GOT3 (cell line): Measurements from ENCODE around the gene ERI2.
"Not testable (repeated sequence)": the region's sequence is repeated elsewhere in the genome, so short reads cannot be mapped to it uniquely, and the experiment has no call there.

ENCODE experiments used
- DNase-seq: peaks from one replicate; lab custom pipeline; 2025; ENCODE audit warnings: mixed read lengths; lab: John Stamatoyannopoulos, UW

ERI2 gene

DNA sequence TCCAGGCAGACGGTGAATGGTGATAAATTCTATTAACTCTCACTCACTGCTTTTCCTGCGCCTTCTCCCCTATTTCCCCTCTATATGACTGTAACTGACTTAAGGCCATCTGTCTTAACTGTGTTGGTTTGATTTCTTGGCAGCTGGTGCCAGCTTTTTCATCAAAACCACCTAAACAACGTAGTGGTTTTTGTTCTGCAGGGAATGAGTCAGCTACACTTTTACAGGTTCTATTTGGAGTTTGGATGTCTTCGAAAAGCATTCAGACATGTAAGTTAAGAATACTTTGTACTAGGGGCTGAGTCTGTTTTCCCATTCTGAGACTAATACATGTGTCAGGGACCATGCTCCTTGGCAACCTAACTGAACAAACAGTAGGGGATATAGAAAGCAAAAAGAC, 8.5 kb upstream of the ERI2 start:
- DNase-seq, result no peak

DNA sequence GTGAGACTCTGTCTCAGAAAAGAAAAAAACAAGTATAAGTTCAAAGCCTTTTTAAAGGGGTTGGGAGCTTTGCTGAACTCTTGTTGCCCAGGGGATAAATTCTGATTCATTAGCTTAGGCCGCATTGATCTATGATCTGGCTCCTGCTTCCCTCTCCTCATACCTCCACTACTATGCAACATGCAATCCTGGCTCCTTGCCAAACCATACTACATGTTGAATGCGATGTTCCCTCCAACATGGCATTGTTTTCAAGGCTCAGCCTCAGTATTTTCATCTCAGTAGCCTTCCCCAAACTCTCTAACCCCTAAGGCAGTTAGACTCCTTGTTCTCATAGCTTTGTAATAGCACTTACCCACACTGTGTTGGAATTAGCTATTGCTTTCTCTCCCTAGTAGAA, 6.2 kb upstream of the ERI2 start:
- DNase-seq, result no peak

DNA sequence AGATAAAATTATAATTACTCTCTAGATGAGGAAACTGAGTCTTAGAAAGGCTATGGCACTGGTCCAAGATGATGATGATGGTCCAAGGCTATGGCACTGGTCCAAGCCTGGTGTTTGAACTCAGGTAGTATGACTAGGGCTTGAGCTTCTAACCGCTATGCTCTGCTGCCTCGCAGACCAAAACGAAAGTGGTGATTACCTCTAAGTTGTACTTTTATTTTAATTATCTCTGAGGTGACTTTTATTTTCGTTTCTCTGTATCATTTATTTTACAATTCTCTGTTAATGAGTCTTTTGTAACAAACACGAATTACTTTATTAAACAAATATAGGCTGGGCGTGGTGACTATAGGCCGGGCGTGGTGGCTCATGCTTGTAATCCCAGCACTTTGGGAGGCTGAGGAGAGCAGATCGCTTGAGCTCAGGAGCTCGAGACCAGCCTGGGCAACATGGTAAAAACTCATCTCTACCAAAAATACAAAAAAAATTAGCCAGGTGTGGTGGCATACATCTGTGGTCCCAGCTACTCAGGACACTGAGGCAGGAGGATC, 5.7 kb upstream of the ERI2 start:
- no peak for DNase-seq

DNA sequence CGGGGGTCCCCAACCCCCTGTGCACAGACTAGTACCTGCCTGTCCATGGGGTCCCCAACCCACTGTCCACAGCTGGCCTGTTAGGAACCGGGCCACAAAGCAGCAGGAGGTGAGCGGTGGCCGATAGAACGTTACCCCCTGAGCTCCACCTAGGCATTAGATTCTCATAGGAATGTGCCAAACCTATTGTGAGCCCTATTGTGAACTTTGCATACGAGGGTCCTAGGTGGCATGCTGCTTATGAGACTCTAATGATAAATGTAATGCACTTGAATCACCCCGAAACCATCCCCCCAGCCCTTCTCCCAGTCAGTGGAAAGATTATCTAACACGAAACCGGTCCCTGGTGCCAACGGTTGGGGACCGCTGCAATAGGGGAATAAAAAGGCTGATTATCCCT, 1.6 kb upstream of the ERI2 start:
- DNase-seq, result no peak

DNA sequence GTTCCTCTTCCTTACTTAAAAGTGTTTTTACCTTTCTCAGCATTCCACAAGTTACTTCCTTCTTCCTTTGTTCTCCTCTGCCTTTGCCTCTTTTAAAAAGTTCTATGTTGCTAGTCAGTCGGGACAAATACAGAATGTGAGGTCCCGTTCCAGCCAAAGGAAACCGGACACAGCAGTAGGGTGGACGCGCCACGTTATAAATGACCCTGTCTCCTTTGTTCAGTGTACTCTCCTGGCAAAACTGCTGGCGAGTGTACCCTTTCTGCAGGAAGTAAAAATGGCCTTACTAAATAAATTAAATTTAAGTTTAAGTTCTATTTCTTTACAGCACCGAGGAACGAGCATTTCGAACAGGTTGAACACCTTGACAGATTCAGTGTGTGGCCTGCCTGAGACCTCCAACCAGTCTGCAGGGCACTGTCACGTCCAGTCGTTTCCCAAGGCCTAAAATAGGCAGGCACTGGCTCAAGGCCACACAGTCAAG, 546 bp downstream of the ERI2 start:
- not testable (repeated sequence) for DNase-seq

DNA sequence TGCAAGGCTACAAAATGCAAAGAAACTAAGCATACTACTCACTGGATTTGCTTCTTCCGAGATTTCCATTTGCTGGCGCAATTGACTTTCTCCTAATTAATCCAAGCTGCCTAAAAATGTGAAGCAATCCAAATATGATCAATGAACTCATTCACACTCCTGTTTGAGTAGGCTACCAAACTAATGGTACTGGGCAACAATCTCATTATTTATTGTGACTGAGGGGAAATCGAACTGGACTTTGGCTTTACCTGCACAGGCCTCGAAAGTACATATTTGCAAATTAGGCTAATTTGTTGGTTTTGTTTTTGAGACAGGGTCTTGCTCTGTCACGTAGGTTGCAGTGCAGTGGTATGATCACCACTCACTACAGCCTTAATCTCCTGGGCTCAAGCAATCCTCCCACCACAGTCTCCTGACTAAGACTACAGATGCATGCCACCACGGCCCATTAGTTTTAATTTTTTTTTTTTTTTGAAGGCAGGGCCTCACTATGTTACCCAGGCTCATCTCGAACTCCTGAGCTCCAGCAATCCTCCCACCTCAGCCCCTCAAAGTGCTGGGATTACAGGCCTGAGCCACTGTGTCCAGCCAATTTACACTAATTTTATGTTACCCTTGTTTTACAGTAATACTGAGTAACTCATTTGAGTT, 2.6 kb downstream of the ERI2 start:
- DNase-seq, result no peak

DNA sequence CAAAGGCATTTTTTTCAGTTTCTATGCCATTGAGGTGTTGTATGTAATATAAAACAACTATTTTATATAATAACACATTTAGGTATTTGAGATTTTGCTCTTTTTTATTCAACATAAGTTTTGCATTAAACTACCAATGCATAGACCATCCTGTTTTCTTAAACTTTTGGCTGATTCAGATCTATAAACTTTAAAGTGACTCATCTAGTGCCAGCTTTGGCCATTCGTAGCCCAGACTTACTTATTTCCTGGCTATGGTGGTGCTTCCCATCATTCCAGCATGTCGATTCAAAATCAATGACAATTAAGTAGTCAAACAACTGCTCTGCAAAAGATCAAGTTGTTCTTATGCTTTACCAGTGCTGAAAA, 3.1 kb downstream of the ERI2 start:
- DNase-seq, result no peak

DNA sequence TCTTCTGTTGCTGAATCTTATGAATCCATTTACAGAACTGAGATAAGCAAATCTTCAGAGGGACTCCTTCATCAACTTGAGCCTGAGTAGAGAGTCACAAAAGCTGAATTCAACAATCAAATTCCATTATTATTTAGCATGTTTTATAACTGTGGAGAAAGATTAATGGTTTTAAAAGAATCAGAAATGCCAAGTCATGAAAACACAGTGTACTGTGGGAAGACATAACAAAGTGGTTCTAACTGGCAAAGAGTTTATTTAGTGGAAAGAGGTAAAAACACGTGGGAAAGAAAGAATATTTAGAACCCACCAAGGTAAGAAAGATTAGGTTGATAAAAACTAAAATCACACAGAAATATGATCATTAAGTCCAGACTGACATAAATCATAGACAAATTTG, 5.0 kb downstream of the ERI2 start:
- DNase-seq, result no peak

DNA sequence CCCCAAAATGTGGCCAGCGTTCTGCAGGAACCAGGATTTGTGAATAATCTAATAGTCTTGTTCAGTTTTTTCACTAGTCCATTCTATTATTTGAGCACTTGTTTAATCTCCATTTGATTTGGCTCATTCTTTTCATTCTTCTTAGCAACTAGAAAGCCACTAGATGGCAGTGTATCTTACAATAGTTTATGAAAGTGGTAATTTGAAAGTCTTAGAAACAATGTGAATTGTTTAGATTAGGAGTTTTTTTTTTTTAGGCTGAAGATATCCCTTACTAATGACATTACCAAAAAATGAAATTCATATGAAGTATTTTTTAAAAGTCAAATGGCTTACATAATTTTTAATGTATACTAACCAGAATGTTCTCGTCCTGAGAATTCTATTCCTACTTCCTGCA, 6.7 kb downstream of the ERI2 start:
- no peak for DNase-seq

DNA sequence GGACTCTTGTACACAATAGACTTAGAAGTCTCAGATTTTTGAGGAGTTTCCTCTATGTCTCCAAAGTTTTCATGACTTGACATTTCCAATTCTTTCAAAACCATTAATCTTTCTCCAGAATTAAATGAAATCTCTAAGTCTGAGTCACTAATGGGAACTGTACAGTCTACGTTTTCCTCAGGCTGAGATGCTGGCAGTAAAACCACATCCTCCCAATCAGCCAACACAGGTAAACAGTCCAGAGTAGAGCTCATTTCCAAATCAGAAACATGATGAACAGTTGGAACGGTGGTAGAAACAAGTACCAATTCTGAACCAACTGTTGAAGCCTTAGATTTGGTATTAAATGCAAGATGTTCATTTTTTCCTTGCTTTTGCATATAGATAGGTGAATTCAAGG, 7.9 kb downstream of the ERI2 start:
- DNase-seq, result no peak

DNA sequence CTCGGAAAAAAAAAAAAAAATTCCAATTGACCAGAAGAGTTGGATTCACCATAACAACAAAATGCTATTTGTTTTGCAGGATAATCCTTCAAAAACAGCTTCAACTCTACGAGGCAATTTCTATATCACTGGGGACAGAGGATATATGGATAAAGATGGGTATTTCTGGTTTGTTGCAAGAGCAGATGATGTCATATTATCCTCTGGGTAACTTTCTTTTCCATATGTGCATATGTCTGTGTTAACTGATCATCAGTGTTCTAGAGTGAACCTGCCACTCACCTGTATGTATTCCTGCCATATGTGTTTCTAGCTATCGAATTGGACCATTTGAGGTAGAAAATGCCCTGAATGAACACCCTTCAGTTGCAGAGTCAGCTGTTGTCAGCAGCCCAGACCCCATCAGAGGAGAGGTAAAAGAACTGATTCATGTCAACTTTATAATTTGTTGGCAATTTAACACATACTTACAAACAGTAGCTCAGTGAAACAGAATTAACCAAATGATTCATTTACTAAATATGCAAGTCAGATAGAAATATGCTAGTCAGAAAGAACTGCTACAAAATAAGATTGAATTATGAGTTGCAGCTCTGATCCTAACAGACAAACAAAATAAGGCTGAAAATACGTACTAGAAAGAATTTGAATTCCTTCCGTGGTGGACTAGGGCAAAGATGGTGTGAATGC, 14.2 kb downstream of the ERI2 start:
- DNase-seq, result no peak

DNA sequence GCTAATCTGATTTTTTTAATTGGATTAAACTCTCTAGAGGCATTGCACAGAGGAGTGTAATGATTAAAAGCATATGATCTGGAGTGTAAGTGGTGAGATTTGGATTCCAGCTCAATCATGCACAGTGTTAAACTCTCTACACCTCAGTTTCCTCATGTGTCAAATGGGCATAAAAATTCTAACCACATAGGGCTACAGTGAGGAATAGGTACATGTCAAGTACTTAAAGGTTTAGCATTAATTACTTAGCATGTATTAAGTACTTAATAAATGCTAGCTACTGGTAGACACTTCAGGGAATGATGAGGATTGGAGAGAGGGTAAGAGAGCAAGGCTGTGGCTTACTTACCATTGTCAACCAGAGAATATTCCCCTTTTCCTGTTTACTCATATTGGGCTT, 17.1 kb downstream of the ERI2 start:
- DNase-seq, result no peak

DNA sequence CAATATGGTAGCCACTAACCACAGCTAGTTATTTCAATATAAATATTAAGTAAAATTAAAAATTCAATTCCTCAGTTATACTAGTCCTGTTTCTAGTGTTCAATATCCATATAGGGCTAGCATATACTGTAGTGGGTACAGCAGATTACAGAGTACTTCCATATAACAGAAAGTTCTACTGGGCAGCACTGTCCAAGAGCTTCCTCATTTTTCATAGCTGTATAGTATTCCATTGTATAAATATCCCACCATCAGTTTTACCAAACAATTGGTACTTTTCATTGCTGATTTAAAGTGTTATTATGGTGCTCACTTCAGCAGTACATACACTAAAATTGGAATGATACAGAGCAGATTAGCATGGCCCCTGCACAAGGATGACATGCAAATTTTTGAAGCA, 22.1 kb downstream of the ERI2 start:
- no peak for DNase-seq

DNA sequence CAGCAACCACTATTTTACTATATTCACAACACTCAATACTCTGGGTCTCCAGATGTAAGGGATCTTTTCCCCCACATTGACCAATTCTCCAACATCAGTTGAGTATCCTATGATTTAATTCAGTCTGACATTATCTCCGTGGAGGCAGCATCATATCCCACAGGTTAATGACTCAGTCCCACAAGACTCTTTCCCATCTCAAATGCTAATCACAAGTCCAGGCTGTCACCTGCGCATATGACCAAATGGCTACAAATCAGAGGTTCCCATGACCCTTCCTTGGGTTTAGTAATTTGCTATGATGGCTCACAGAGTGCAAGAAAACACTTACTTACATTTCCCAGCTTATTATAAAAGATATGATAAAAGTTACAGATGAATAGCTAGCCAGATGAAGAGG, 23.8 kb downstream of the ERI2 start:
- no peak for DNase-seq

DNA sequence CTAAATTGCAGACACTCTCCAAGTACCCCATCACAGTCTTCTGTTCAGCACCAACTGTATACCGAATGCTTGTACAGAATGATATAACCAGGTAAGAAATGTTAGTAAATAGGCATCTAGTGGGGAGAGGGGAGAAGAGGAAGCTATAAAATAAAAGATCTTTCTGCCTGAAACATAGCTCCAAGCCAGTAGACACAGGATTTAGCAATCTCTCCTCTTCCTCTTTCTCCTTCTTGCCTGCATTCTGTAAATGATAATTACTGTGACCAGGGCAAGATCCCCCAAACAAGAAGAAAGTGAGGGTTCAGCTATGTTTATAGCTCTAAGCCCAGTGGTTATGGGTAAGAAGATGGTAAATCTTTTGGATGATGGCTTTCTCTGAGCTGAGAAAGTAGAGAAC, 24.6 kb downstream of the ERI2 start:
- DNase-seq, result no peak

DNA sequence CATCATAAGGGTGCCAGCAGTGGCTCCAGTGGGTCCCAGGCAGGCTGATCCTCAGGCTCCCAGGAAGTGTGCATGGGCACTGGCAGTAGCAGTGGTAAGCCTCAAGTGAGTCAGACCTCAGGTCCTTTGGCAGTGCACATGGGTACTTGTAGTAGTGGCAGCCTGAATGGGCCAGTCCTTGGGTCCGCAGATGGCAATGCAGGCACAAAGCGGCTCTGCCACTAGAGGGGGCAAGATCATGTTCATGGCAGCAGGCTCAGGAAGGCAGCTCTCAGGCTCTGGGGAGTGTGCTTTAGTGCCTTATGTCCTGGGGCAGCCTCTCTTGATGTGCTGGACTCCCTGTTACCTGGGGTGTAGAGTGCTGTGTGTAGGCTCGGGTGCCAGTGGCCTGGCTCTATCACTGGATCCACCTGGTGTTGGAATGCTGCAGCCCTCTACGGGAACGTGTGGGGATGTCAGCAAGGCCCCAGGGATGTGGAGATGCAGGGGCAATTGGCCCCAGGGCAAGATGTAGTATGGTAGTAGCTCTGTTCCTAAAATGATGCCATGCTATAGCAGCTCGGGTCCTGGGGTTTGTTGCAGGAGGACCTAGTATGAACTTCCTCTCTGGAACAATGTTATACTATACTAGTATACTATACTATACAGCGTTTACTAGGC, 31.4 kb downstream of the ERI2 start:
- peak; percentile 29 for DNase-seq

DNA sequence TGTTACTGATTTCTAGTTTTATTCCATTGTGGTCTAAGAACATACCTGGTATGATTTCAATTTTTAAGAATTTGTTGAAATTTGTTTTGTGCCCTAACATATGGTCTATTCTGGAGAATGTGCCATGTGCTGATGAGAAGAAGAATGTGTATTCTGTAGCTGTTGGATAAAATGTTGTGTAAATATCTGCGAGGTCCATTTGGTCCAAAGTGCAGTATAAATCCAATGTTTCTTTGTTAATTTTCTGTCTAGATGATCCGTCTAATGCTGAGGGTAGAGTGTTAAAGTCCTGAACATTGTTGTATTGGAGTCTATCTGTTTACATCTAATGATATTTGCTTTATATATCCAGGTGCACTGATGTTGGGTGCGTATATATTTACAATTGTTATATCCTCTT, 32.6 kb downstream of the ERI2 start:
- DNase-seq, result no peak

DNA sequence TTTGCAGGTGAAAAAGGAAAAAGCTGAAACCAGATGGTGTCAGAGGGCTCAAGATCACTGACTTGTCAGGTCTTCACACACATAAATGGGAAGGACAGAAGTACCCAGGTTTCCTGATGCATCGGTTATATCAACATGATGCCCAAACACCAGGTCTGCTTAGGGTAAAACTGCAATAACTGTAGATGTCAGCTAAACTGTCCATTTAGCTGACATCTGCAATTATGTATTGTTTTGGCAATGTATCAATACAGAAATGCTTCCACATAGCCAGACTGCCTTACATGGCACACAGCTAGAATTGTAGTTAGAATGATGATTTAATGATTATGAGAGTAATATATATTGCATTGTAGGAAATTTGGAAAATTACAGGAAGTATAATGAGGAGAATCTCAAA, 37.5 kb downstream of the ERI2 start:
- no peak for DNase-seq

DNA sequence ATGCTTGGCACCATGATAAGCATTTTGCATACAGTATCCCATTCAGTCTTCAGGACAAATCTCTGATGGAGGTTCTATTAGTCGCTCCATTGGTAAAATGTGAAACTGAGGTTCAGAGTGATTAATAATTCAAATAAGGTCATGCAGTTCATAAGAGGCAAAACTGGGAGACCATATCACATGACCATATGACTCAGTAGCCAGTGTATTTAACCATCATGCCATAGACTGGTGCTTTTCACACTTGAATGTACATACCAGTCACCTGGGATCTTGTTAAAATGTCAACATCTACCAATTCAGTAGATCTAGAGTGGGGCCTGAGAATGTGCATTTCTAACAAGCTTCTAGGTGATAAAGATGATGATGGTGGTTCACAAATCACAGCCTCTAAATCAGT, 38.2 kb downstream of the ERI2 start:
- DNase-seq, result no peak

DNA sequence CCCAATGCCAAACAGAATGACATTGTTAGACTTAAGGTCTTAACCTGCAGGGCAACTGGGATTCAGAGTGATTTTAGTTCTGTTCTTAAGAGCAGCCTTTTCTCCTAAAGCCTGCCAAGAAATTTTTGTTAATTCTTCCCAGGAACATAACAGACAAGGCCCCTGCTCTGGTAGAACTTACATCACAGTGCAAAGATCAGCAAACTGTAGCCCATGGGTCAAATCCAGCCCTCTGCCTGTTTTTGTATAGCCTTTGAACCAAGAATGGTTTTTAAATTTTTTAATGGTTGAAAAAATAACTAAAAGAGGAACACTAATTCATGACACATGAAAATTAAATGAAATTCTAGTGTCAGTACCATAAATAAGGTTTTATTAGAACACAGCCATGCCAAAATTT, 38.7 kb downstream of the ERI2 start:
- no peak for DNase-seq

DNA sequence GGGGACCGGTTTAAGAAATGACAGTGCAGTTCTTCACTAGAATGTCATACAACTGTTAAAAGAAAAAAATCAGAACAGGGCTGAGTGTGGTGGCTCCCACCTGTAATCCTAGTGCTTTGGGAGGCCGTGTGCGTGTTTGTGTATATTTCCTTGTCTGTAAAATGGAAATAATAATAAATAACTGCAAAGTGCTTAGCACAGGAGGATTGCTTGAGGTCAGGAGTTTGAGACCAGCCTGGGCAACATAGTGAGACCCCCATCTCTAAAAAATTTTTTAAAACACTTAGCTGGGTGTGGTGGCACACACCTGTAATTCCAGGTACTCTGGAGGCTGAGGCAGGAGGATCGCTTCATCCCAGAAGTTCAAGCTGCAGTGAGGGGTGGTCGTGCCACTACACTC, 40.0 kb downstream of the ERI2 start:
- DNase-seq, result no peak

DNA sequence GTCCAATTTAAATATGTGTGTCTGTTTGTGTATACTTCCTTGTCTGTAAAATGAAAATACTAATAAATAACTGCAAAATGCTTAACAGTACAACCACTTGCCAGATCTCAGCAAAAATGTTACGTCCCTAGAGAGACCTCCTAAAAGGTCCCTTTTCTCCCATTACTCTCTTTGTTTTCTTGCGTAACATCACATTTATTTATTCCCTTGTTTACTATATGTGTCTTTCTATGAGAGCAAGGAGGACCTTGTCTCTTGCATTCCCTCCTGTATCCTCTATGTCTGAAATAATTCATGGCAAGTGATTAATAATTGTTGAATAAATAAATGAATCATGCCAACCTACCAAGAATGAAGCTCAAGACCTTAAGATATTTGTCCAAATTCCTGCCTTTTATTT, 40.5 kb downstream of the ERI2 start:
- no peak for DNase-seq

DNA sequence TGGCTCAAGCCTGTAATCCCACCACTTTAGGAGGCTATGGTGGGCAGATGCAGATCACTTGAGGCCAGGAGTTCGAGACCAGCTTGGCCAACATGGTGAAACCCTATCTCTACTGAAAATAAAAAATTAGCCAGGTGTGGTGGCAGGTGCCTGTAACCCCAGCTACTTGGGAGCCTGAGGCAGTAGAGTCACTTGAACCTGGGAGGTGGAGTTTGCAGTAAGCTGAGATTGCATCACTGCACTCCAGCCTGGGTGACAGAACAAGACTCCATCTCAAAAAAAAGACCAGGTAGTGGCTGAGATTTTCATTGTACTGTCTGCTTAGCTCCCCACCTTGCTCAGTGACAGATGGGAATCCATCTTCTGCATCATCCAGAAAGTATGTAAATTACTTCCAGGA, 41.8 kb downstream of the ERI2 start:
- not testable (repeated sequence) for DNase-seq
